NCI-H1417 (cell line): ENCODE measurements around the gene ZSCAN16.
"Not testable (repeated sequence)": the region's sequence is repeated elsewhere in the genome, so short reads cannot be mapped to it uniquely, and the experiment has no call there.

Source experiments
- DNase-seq, 3 experiments: peaks; one replicate each; lab custom pipeline; 2025; lab: John Stamatoyannopoulos, UW

The ZSCAN16 gene

GRCh38 chr6:28124350-28124970 lies at the start of gene ZSCAN16:
TSS of gene ZSCAN16 (plus strand) at chr6:28124609. CDS start at chr6:28125444, 835 bp downstream.
- peak; percentile 89 to 93 (median 92) for DNase-seq

DNA sequence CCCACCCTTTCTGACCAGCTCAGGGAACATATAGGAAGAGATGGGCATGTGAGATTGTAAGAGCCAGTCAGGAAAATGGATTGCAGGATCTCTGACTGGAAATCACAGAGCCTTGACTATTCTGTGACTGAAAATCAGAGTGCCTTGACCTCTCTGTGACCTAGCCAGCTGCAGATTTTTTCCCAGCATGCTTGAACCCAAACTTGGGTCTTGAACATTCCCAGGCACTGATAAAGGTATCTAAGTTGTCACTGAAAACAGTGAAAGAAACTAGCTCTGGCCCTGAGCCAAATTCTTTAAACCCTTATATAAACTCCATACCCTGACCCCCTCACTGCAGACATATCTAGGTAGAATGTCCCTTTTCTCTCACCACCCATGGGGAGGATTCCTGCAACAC lies 46.4 kb upstream of the ZSCAN16 start:
- DNase-seq, result no peak

- no peak for DNase-seq
Measured at GRCh38 chr6:28078836-28079235, 45.6 kb upstream of the ZSCAN16 start.

DNA sequence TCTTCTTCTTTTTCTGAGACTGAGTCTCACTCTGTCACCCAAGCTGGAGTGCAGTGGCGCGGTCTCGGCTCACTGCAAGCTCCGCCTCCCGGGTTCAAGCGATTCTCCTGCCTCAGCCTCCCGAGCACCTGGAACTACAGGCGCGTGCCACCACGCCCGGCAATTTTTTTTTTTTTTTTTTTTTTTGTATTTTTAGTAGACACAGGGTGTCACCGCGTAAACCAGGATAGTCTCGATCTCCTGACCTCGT lies 44.1 kb upstream of the ZSCAN16 start, which contains the start of gene ZNF165:
ZNF165 (plus strand) TSS at position 188 of the 250 bp plus-strand sequence. CDS start 4,913 bp downstream, outside the sequence.
- not testable (repeated sequence) for DNase-seq

DNA sequence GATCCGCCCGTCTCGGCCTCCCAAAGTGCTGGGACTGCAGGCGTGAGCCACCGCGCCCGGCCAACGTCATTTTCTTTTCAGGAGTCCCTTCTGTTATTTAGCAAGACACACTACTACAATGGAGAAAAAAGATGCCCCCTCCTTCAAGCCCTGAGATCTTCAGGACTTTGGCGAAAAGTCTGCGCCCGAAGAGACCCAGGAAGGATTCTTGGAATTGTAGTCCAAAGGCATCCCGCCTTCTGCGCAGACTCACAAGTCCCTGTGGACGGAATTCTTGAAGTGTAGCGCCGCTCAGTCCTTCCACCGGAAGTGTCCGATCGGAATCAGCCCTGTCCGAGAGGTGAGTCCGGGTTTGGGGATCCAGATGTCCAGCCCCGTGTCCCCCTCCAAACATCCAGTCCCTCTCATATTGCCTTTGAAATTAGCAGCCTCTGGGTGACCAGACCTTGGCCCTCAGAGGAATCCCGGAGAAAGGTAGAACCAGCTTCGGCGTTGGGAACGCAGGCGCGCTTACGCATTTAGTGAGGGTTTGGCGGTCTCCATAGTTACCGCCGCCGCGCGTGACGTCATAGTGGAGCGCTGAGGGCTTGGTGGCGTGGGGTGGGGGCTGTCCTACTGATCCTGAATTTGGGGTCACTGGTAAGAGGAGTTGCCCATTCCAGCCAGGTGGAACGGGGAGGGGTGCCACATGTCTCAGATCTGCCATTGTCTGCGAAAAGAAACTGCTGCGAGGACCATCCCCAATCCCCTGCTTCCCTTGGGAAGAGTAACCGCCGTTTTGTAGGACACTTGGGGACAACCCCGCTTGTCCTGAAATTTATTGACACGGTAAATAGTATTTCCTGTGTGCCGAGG lies 43.6 kb upstream of the ZSCAN16 start:
- DNase-seq, result peak; percentile 92 to 97 (median 95)

GRCh38 chr6:28081486-28081751 lies 43.0 kb upstream of the ZSCAN16 start:
- DNase-seq, result no peak

GRCh38 chr6:28082939-28083338 lies 41.5 kb upstream of the ZSCAN16 start:
- no peak for DNase-seq

GRCh38 chr6:28089054-28089453 lies 35.4 kb upstream of the ZSCAN16 start:
- DNase-seq, result no peak

DNA sequence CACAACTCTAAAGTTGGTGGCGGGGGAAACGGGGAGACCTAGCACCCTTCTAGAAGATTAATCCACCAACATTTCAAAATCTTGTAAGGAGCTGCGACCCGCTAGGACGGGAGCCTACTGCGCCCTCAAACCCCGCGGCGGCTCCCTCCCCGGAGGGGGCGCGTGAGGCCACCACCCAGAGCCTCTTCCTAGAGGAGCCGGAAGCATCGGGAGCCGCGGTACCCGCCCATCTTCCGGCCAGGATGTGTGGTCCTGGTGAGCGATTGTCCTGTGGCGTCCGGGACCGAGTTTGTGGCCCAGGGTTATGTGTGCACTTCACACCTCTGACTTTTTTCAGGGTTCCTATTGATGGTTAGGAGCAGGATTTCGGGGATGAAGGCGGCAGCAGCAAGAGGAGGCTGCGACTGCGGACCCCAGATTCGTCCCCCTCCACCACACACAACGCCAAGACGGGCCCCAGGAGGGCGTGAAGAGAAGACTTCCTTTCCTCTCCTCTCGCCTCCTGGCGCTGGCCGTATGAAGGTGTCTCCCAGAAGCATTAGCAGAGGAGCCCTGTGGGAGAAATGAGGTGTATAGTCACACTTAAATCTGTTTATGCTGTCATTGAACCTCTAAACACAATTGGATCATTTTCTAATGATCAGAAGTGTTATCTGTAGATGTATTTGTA lies 33.4 kb upstream of the ZSCAN16 start:
- DNase-seq, result no peak

DNA sequence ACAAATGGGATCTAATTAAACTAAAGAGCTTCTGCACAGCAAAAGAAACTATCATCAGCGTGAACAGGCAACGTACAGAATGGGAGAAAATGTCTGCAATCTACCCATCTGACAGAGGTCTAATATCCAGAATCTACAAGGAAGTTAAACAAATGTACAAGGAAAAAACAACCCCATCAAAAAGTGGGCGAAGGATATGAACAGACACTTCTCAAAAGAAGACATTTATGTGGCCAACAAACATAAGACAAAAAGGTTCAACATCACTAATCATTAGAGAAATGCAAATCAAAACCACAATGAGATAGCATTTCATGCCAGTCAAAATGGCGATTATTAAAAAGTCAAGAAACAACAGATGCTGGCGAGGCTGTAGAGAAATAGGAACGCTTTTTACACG lies 22.2 kb upstream of the ZSCAN16 start:
- DNase-seq, result not testable (repeated sequence)

GRCh38 chr6:28102699-28103098 lies 21.7 kb upstream of the ZSCAN16 start:
- not testable (repeated sequence) for DNase-seq

DNA sequence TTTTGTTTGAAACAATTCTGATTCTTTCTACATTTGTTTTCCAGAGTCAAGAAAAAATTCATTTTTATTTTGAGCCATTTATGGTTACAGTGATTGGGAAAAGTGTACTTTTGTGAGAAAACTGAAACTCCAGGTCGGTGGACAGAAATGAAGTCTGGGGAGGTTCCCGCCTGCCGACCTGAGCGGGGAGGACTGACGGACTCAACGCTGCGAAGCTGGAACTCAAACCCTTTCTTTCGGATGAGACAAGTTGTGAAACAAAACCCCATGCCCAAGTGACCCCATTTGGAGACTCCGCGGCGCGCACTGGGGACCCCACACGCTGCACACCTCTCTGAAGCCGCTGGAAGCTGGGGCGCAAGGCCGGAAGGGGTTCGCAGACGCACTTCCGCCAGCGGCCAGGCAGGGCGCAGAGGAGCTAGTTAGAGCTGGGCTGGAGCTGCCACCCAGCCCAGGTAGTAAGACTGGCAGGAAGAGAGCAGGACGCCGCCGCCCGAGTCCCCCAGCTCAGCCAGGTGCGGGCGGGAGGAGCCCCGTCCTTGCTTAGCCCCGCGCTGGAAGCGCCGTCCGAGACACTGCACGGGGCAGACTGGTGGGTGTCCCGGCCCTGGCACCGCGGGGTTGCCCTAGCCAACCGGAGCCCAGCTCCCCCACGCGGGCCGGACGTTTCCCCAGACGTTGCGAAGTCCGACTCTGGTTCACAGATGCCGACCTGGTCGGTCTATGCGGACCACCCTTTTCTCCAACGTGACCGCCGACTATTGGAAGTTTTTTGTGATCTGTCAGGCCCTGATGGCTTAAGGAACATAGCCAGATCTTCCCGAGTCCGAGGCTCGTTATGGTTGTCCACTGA lies 19.8 kb upstream of the ZSCAN16 start:
- DNase-seq, result peak; percentile 75 to 86 (median 83)

GRCh38 chr6:28105245-28105639 lies 19.2 kb upstream of the ZSCAN16 start:
- peak; percentile 13 to 57 (median 20) for DNase-seq

- DNase-seq, result no peak
Measured at GRCh38 chr6:28107506-28107905, 16.9 kb upstream of the ZSCAN16 start.

DNA sequence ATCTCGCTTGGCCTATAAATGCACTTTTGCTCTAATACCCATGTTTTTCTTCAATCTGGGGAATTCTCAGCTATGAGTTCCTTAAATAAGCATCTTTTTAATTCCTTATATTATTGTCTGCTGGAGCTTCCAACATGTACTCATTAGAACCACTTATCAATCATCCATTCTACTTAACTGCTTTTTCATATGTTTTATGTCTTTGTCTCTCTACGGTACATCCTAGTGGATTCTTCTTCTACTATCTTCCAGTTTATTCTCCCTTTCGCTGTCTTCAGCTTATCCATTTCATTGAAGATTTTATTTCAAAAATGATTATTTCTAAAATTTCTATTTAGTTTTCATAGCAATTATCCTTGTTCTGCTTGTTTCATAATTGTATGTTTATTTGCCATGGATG lies 12.4 kb upstream of the ZSCAN16 start:
- DNase-seq, result no peak

DNA sequence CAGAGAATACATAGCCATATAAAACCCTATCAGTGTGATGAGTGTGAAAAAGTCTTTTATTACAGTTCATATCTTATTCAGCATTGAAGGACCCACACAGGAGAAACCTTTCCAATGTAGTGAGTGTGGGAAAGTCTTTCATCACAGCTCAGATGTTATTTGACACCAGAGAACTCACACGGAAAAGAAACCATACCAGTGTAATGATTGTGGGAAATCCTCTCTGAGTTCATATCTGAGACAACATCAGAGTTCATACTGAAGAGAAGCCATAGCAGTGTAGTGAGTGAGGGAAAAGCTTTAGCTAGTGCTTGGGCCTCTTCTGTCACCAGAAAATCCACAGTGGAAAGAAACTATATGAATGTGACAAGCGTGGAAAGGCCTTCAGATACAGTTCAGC lies 8.6 kb upstream of the ZSCAN16 start:
- no peak for DNase-seq

DNA sequence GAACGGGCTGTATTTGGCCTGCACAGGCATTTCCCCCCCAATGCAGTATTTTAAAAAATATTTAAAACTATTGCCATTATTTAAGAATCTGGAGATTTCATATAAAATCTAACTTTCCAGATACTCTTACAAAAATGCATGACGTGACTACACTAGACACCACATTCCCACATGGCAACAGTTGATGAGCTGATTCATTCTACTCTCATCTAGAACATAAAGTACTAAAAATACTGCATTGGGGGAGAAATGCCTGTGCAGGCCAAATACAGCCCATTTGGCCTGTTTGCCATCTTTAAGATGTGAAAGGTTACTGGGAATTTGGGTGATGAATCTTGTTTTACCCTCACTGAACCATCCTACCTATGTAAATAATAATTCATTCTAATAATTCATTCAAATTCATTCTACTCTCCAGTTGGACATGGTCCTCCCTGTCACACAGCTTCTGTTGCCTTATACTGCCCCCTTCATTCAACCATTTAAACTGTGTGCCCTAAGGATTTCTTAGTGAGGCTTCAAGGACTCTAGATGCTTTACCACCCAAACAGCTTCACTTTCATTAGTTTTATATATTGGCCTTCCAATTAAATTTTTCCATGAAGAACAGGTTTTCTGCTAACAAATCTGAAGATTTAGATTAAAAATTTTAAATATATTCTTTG lies 6.9 kb upstream of the ZSCAN16 start:
- no peak for DNase-seq

- no peak for DNase-seq
Measured at GRCh38 chr6:28118217-28118616, 6.2 kb upstream of the ZSCAN16 start.

DNA sequence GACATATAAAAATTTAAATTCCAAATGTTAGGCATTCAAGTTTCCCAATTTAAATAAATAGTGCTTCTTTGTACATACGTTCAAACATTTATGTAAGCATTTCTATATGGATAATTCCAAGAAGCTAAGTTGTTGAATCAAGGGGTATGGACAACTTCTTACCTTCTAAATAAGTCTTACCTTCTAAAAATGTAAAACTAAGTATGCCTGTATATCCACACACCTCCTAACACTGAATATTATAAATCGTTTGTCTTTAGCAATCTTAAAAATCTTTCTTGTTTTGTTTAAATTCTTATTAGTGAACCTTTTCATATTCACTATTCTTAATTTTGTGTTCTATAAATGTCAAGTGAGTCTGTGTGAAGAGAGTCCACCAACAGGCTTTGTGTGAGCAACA lies 2.5 kb upstream of the ZSCAN16 start:
- no peak for DNase-seq

- not testable (repeated sequence) for DNase-seq
Measured at GRCh38 chr6:28122283-28122682, 2.1 kb upstream of the ZSCAN16 start.

DNA sequence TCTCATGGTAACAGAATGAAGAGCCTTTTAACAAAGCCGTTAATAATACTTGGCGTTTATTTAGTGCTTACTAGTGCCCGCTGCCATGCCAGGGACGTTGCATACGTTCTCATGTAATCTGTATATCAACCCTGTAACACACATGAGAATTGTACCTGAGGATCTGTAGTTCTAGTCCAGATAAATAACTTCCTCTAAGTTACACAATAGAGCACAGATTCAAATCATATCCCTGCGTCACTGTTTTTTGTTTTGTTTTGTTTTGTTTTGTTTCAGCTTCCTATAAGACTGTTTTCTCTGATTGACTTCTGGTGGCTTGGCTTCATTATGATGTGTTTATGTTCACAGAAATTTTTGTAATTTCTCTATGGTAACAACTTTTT lies 553 bp downstream of the ZSCAN16 start:
- DNase-seq, result no peak

DNA sequence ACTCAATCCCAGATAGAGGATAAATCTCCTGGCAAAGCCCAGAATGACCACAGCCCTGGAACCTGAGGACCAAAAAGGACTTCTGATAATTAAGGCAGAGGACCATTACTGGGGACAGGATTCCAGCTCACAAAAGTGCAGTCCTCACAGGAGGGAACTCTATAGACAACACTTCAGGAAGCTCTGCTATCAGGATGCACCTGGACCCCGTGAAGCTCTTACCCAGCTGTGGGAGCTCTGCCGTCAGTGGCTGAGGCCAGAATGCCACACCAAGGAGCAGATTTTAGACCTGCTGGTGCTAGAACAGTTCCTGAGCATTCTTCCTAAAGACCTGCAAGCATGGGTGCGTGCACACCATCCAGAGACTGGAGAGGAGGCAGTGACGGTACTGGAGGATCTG lies 992 bp downstream of the ZSCAN16 start:
- DNase-seq, result no peak
